Activated CD8-positive, alpha-beta T cell treated with anti-CD3 and anti-CD28 coated beads for 36 hours (primary cell): ENCODE results near the gene XKRX. TPM values are rescaled to one million over a fixed set of nuclear protein-coding genes. Genes with fewer than 3 reads are reported as not detected.

Experiments used
- ATAC-seq: fragments of 200-7000 bp; cut with Tn5 transposase; one replicate; pipeline ENCODE4 v1.10.0; 2021; ENCODE audit warnings: mild to moderate bottlenecking, moderate library complexity
- CTCF ChIA-PET: fragments of 350-600 bp; sonication (Branson Sonifier 250); formaldehyde crosslinking; loops from one replicate; lab custom pipeline; 2021; ENCODE audit warnings: antibody characterized with exemption; lab: Charles Lee
- POLR2A ChIA-PET: fragments of 350-600 bp; sonication (Branson Sonifier 250); formaldehyde crosslinking; loops from one replicate; lab custom pipeline; 2021; ENCODE audit warnings: antibody characterized with exemption; lab: Charles Lee
- DNase-seq: peaks from one replicate; pipeline ENCODE4 v3.0.0-alpha.2; 2020
- H3K27ac Mint-ChIP-seq: one replicate; pipeline ENCODE4 v1.8.0; 2021; ENCODE audit warnings: mild to moderate bottlenecking, mixed read lengths
- H3K27me3 Mint-ChIP-seq: one replicate; pipeline ENCODE4 v1.8.0; 2021; ENCODE audit warnings: mixed read lengths
- H3K36me3 Mint-ChIP-seq: one replicate; pipeline ENCODE4 v1.8.0; 2021; ENCODE audit warnings: low read depth, mixed read lengths
- H3K4me1 Mint-ChIP-seq: one replicate; pipeline ENCODE4 v1.8.0; 2021; ENCODE audit warnings: low read depth, mixed read lengths
- H3K4me3 Mint-ChIP-seq: one replicate; pipeline ENCODE4 v1.8.0; 2021; ENCODE audit warnings: mild to moderate bottlenecking, moderate library complexity, mixed read lengths
- H3K9me3 Mint-ChIP-seq: one replicate; pipeline ENCODE4 v1.8.0; 2021; ENCODE audit warnings: mixed read lengths
- intact Hi-C: fragments of 100-400 bp; cut with micrococcal nuclease; formaldehyde crosslinking; loops from one replicate; pipeline ENCODE4 v1.10.0; 2022
- total RNA-seq, 2 experiments: library from RNA; stranded (reverse); gene quantifications; one replicate each; pipeline ENCODE4 v1.2.3, GENCODE V29; 2021
- TF ChIP-seq, protein P1 (sequence below): fragments of 200-600 bp; IDR thresholded peaks from one replicate; pipeline ENCODE4 v1.8.0; 2022; ENCODE audit warnings: antibody characterized with exemption, mild to moderate bottlenecking

Gene XKRX
- total RNA-seq, 2 experiments from 2014 or later, result 0.43 to 0.49 TPM

DNA sequence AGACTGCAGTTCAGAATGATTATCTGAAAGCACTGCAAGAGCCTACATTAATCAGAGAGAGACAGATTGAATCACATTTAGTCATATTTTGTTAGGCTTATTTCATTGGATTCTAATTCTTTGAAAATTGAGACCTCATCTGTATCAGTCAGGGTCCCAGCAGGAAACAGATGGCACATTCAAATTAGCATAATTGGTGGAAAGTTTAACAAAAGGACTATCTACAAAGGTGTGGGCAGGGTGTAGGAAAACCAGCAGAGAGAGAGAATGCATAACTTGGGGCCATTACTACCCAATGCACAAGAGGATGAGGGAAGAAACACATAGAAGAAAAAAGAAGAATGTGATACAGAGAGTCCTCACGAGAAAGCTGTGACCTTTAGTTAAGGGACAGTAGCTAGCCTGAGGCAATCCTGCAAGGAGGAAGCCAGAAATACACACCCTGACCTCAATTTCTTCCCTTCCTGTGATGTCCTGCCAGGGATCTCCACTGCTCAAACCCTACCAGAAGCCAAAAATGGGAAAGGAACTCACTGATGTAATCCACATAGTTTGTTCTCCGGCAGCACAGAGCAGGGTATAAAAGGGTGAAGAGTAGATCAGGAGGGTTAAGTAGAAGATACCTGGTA, 17.7 kb upstream of the XKRX start:
- H3K9me3 Mint-ChIP-seq, result no peaks in the 10 kb centered on the region
- ATAC-seq (no peak), DNase-seq (no peak)
- no peak overlapping the region for H3K27ac Mint-ChIP-seq
- POLR2A ChIA-PET, result no interaction called here
- no peaks in the 10 kb centered on the region for H3K36me3 Mint-ChIP-seq
- no peak overlapping the region for H3K4me3 Mint-ChIP-seq
- H3K27me3 Mint-ChIP-seq, result no peaks in the 10 kb centered on the region
- CTCF ChIA-PET, result no interaction called here
- intact Hi-C loops, result no loop called here
- H3K4me1 Mint-ChIP-seq, result no peaks in the 10 kb centered on the region
- TF ChIP-seq, protein P1, sequence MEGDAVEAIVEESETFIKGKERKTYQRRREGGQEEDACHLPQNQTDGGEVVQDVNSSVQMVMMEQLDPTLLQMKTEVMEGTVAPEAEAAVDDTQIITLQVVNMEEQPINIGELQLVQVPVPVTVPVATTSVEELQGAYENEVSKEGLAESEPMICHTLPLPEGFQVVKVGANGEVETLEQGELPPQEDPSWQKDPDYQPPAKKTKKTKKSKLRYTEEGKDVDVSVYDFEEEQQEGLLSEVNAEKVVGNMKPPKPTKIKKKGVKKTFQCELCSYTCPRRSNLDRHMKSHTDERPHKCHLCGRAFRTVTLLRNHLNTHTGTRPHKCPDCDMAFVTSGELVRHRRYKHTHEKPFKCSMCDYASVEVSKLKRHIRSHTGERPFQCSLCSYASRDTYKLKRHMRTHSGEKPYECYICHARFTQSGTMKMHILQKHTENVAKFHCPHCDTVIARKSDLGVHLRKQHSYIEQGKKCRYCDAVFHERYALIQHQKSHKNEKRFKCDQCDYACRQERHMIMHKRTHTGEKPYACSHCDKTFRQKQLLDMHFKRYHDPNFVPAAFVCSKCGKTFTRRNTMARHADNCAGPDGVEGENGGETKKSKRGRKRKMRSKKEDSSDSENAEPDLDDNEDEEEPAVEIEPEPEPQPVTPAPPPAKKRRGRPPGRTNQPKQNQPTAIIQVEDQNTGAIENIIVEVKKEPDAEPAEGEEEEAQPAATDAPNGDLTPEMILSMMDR, result no peak

DNA sequence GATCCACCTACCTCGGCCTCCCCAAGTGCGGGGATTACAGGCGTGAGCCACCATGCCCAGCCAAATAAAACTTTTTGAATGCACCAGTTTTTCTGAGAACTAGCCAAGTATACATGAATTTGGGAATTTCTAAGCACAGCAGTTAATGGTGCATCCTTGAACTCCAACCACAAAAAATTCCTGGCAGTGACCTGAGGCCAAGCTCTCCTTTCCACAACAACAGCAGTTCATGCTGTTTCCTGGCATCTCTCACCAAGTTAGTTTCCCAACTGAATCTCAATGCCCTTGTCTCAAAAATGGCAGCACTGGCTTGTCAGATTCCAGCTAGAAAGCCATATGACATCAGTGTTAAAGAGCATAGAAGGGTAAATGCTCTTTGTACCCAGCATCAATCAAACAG, 15.9 kb upstream of the XKRX start:
- Mint-ChIP-seq H3K27ac (no peak overlapping the region), H3K36me3 (no peaks in the 10 kb centered on the region), H3K4me1 (peaks cover under 1% of the 10 kb centered on the region), H3K4me3 (no peak overlapping the region), H3K9me3 (no peaks in the 10 kb centered on the region), H3K27me3 (no peaks in the 10 kb centered on the region)
- CTCF ChIA-PET, result no interaction called here
- POLR2A ChIA-PET, result no interaction called here
- TF ChIP-seq, protein P1, result no peak
- intact Hi-C loops, result no loop called here
- DNase-seq (no peak), ATAC-seq (no peak)

DNA sequence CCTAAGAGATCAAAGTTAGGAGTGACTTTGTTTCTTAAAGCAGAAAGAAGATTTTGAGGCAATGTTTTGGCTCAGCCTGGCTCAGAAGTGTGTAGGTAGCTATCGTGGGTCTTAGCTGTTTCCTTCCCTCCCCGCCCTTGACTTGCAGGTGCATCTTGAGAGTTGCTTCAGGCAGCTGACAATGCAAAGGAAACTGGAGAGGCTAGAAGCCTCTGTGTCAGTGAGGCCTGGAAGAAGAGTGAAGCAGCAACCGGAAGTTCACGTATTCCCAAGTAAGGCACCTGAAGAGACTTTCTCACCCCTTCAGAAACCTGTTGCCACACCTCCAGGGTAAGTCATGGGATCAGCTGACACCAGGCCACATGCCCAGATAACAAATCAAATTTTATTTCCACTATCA, 10.6 kb upstream of the XKRX start:
- CTCF ChIA-PET, result no interaction called here
- no peak for ATAC-seq
- Mint-ChIP-seq H3K4me1 (peaks cover 9% of the 10 kb centered on the region), H3K4me3 (no peak overlapping the region), H3K36me3 (no peaks in the 10 kb centered on the region), H3K27me3 (no peaks in the 10 kb centered on the region), H3K9me3 (no peaks in the 10 kb centered on the region), H3K27ac (peak overlapping the region; percentile 25)
- TF ChIP-seq, protein P1, result no peak
- peak; percentile 2 for DNase-seq
- intact Hi-C loops, result no loop called here
- POLR2A ChIA-PET, result no interaction called here

DNA sequence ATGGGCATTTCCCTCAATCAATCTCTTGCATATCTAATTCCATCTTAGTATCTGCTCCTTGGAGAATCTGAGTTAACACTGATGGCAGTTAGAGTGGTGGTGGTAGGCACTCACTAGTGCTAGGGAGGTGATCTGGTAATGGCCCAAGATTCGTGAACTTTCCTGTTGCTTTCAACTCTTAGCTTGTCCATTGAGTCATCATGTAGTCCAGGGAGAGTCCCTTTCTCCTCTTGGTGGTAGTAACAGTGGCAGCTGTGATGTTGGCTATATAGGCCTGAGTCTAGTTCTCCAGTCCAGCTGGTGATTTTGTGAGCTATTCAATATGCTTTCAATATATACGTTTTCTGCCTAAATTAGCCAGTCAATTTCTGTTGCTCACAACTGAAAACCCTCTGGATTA, 7.0 kb upstream of the XKRX start:
- POLR2A ChIA-PET, result no interaction called here
- no peak for ATAC-seq
- no peak for DNase-seq
- Mint-ChIP-seq H3K27ac (no peak overlapping the region), H3K27me3 (no peaks in the 10 kb centered on the region), H3K9me3 (peaks cover 4% of the 10 kb centered on the region), H3K4me3 (no peak overlapping the region), H3K36me3 (peaks cover 3% of the 10 kb centered on the region), H3K4me1 (peaks cover 22% of the 10 kb centered on the region)
- TF ChIP-seq, protein P1, result no peak
- CTCF ChIA-PET, result no interaction called here
- intact Hi-C loops, result no loop called here

DNA sequence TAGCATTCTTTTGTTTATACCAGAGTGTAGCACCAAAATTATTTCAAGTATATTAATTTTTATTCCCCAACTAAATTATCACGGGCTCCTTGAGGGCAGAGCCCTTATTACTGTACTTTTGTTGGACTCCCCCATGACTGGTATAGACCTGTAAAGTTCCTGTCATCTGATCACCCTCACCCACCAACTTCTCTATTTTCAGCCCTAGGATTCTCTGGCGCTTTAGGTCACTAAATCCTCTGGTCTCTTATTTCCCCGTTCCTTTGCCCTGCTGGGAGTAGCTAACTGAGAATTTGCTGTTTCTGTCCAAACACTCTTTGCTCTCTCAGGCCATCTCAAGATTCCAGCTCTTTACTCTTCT, 3.2 kb upstream of the XKRX start:
- intact Hi-C loops, result no loop called here
- Mint-ChIP-seq H3K36me3 (peaks cover 3% of the 10 kb centered on the region), H3K27ac (no peak overlapping the region), H3K9me3 (peaks cover 4% of the 10 kb centered on the region), H3K4me3 (no peak overlapping the region), H3K4me1 (peaks cover 27% of the 10 kb centered on the region), H3K27me3 (no peaks in the 10 kb centered on the region)
- TF ChIP-seq, protein P1, result no peak
- ATAC-seq (peak; percentile 13), DNase-seq (no peak)
- ChIA-PET CTCF (no interaction called here), POLR2A (no interaction called here)
